GM12878 (cell line): ENCODE results near the gene AADAT. TPM values are rescaled to one million over a fixed set of nuclear protein-coding genes. Genes with fewer than 3 reads are reported as not detected.

Source experiments
- ATAC-seq: fragments of 200-7000 bp; cut with Tn5 transposase; 3 replicates; pipeline ENCODE4 v1.9.1; 2020; ENCODE audit warnings: mild to moderate bottlenecking, moderate library complexity
- BruUV-seq: library from RNA; stranded (reverse); fragments of 400-500 nt; replicated peaks from 2 replicates; lab custom pipeline; 2021; lab: Mats Ljungman, UMichigan
- CTCF ChIA-PET: fragments of 300-600 bp; sonication (Branson Sonifier 250); formaldehyde crosslinking; extraction: SDS; loops from one replicate; lab custom pipeline; 2021; ENCODE audit warnings: inconsistent platforms; lab: Yijun Ruan, JAX
- POLR2A ChIA-PET: fragments of 350-600 bp; formaldehyde crosslinking; extraction: SDS; loops from one replicate; lab custom pipeline; 2021; ENCODE audit warnings: inconsistent platforms; lab: Charles Lee
- RAD21 ChIA-PET: fragments of 300-600 bp; sonication (Branson Sonifier 250); formaldehyde crosslinking; loops from one replicate; lab custom pipeline; 2023; ENCODE audit warnings: antibody characterized with exemption; ENCODE audit not compliant: unreplicated experiment; lab: Charles Lee
- SMC1A ChIA-PET: fragments of 300-600 bp; sonication (Branson Sonifier 250); formaldehyde crosslinking; loops from one replicate; lab custom pipeline; 2023; ENCODE audit not compliant: unreplicated experiment, uncharacterized antibody; lab: Charles Lee
- DNase-seq: peaks from one replicate; pipeline ENCODE4 v3.0.0-alpha.2; 2011; ENCODE audit warnings: low read depth, low spot score
- FAIRE-seq: peaks from 3 replicates; lab custom pipeline; 2011; peaks lifted over from hg19 to GRCh38; lab: Jason Lieb, UNC
- H2AFZ ChIP-seq: 2 replicates; pipeline ENCODE4 v1.6.0; 2011; ENCODE audit warnings: low read depth, low read length, control low read depth; ENCODE audit not compliant: control insufficient read depth
- H3K27ac ChIP-seq: 2 replicates; pipeline ENCODE4 v1.5.1; 2011; ENCODE audit warnings: control low read depth; ENCODE audit not compliant: control insufficient read depth, insufficient read depth
- H3K27me3 ChIP-seq, 2 experiments: replicated peaks in 1 of 2; 2 replicates each; pipeline versions ENCODE4 v1.6.0 to v1.6.1; 2011; ENCODE audit warnings: low read length in 1 of 2; ENCODE audit not compliant: control insufficient read depth in 2 of 2, insufficient read depth in 2 of 2
- H3K36me3 ChIP-seq, 2 experiments: 2 replicates each; pipeline ENCODE4 v1.5.1; 2011; ENCODE audit warnings: low read length in 1 of 2; ENCODE audit not compliant: control insufficient read depth in 2 of 2, insufficient read depth in 2 of 2
- H3K4me1 ChIP-seq: 2 replicates; pipeline ENCODE4 v1.6.1; 2011; ENCODE audit warnings: mild to moderate bottlenecking, low read length, moderate library complexity, mixed read lengths; ENCODE audit not compliant: control insufficient read depth, insufficient read depth
- H3K4me2 ChIP-seq: 2 replicates; pipeline ENCODE4 v1.6.0; 2011; ENCODE audit warnings: control low read depth; ENCODE audit not compliant: control insufficient read depth, insufficient read depth
- H3K4me3 ChIP-seq: fragments of 200-600 bp; sonication (generic); 2 replicates; pipeline ENCODE4 v1.5.1; 2016
- H3K79me2 ChIP-seq: 2 replicates; pipeline ENCODE4 v1.6.0; 2011; ENCODE audit warnings: low read length; ENCODE audit not compliant: control insufficient read depth, insufficient read depth
- H3K9ac ChIP-seq: 2 replicates; pipeline ENCODE4 v1.8.0; 2011; ENCODE audit warnings: low read length, control low read depth, mixed read lengths; ENCODE audit not compliant: control insufficient read depth, insufficient read depth
- H3K9me3 ChIP-seq: replicated peaks from 3 replicates; pipeline ENCODE4 v1.5.1; 2011; ENCODE audit warnings: mild to moderate bottlenecking, low read length; ENCODE audit not compliant: control insufficient read depth, insufficient read depth
- H4K20me1 ChIP-seq: 2 replicates; pipeline ENCODE4 v1.6.0; 2011; ENCODE audit not compliant: control insufficient read depth, insufficient read depth
- FOXK2 ChIP-seq: fragments of 450-650 bp; IDR thresholded peaks from 2 replicates; pipeline ENCODE4 v1.6.1; 2017; ENCODE audit warnings: mild to moderate bottlenecking, moderate library complexity
- FOXM1 ChIP-seq: IDR thresholded peaks from 2 replicates; pipeline ENCODE4 v1.6.1; 2012; ENCODE audit warnings: low read depth, mild to moderate bottlenecking, inconsistent platforms, low read length, moderate library complexity
- JUND ChIP-seq: IDR thresholded peaks from 2 replicates; pipeline ENCODE4 v1.6.1; 2012; ENCODE audit warnings: low read depth, mild to moderate bottlenecking, low read length, improper control_type of control experiment, moderate library complexity
- MEF2B ChIP-seq: fragments of 450-650 bp; IDR thresholded peaks from 2 replicates; pipeline ENCODE4 v1.6.1; 2018; ENCODE audit warnings: mild to moderate bottlenecking, moderate library complexity; ENCODE audit not compliant: partially characterized antibody, poor library complexity, severe bottlenecking
- POLR2A ChIP-seq: IDR thresholded peaks from 2 replicates; pipeline ENCODE4 v1.6.1; 2011; ENCODE audit warnings: low read depth, mild to moderate bottlenecking, low read length
- RFX5 ChIP-seq: IDR thresholded peaks from 2 replicates; pipeline ENCODE4 v1.6.1; 2011; ENCODE audit warnings: low read depth, low read length, improper control_type of control experiment
- SMAD5 ChIP-seq: IDR thresholded peaks from 2 replicates; pipeline ENCODE4 v1.6.1; 2016; ENCODE audit warnings: antibody characterized with exemption, low read depth
- SRF ChIP-seq, 2 experiments: IDR thresholded peaks; 2 replicates each; pipeline ENCODE4 v1.6.1; 2011; ENCODE audit warnings: low read depth in 2 of 2, low read length in 2 of 2, mild to moderate bottlenecking in 1 of 2, moderate library complexity in 1 of 2
- TCF12 ChIP-seq: IDR thresholded peaks from 2 replicates; pipeline ENCODE4 v1.6.1; 2011; ENCODE audit warnings: low read depth, mild to moderate bottlenecking, low read length
- ZZZ3 ChIP-seq: IDR thresholded peaks from 2 replicates; pipeline ENCODE4 v1.6.1; 2011; ENCODE audit warnings: low read depth; ENCODE audit not compliant: control insufficient read depth, insufficient read length
- in situ Hi-C: fragments of 300-500 bp; cut with MboI; formaldehyde crosslinking; loops from 9 replicates; pipeline ENCODE4 v1.14.3; 2018; ENCODE audit warnings: mixed read lengths
- intact Hi-C: fragments of 100-400 bp; cut with micrococcal nuclease; formaldehyde crosslinking; loops from one replicate; pipeline ENCODE4 v1.14.2; 2022; ENCODE audit not compliant: unreplicated experiment
- polyA plus RNA-seq, 11 experiments: library from polyadenylated mRNA; depleted of rRNA in 4 of 11; unstranded in 6 of 11; stranded (reverse) in 5 of 11; fragments of >200 nt; fragmentation: Nextera tagmentation in 4 of 11; fragmentation: Illumina TruSeq in 1 of 11; extraction: Ambion mirVana in 4 of 11; extraction: Trizol in 1 of 11; gene quantifications; 1 replicate in 1 of 11; 2 replicates in 10 of 11; pipeline versions ENCODE4 v1.2.1 to v1.2.3, GENCODE V29; 2011 to 2016; ENCODE audit warnings: inconsistent platforms in 2 of 11, missing spikeins in 2 of 11, low read depth in 1 of 11
- total RNA-seq, 4 experiments: library from RNA; depleted of rRNA in 3 of 4; stranded (reverse); fragments of >200 nt in 3 of 4; fragmentation: Illumina TruSeq in 1 of 4; extraction: Trizol in 1 of 4; gene quantifications; 2 replicates each; pipeline versions ENCODE4 v1.2.1 to v1.2.3, GENCODE V29; 2013 to 2021

AADAT gene
- total and polyA plus RNA-seq, 10 of the 15 experiments (the other 5 are each of a cell fraction or from before 2014, with no cell fraction given): not detected

- H2AFZ ChIP-seq: no peak overlapping the region
- ATAC-seq: no peak
- no peak for DNase-seq
- no peaks in the 10 kb centered on the region for H3K27me3 ChIP-seq
- no TSS peak for BruUV-seq
- TF ChIP-seq SRF (IDR thresholded peaks at IDR 0.05; ENCODE audit: low read depth in 2 of 2, low read length in 2 of 2): no peak
- no peak for TF ChIP-seq SMAD5
- no peak for TF ChIP-seq JUND
- TF ChIP-seq MEF2B: no peak
- TF ChIP-seq, all 136 proteins: peak for 0
- in situ Hi-C loops (no loop called here), intact Hi-C loops (no loop called here)
- H4K20me1 ChIP-seq: no peaks in the 10 kb centered on the region
- CTCF ChIA-PET: no interaction called here
- H3K4me2 ChIP-seq: no peak overlapping the region
- SMC1A ChIA-PET: no interaction called here
- H3K27ac ChIP-seq: no peak overlapping the region
- H3K4me1 ChIP-seq: no peaks in the 10 kb centered on the region
- H3K79me2 ChIP-seq: no peaks in the 10 kb centered on the region
- H3K4me3 ChIP-seq: no peak overlapping the region
- no peaks in the 10 kb centered on the region for H3K9me3 ChIP-seq
- POLR2A ChIA-PET: no interaction called here
- no peak for FAIRE-seq
- H3K36me3 ChIP-seq: no peaks in the 10 kb centered on the region
- RAD21 ChIA-PET: no interaction called here
- H3K9ac ChIP-seq: no peak overlapping the region
Observed at GRCh38 chr4:170124406-170124805, 34.6 kb upstream of the AADAT start.

DNA sequence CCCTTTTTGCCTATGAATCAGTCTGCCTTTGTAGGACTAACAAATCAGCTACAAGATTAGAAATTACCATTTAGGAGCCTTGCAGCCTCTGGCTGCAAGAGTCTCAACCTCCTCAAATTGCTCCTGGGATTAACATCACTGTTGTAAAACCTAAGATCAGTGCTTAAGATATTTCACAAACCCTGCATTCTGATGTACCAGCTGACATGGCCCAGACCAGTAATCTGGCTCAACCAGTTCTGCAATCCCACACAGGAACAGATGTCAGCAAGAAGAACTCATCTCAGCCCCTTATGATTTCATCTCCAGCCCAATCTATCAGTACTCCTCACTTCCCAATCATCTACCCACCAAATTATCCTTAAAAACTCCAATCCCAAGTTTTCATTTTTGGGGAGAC lies 32.5 kb upstream of the AADAT start:
- no peak for TF ChIP-seq POLR2A
- TF ChIP-seq FOXK2: no peak
- no peak for TF ChIP-seq ZZZ3
- no peak for TF ChIP-seq RFX5
- TF ChIP-seq TCF12: no peak
- no peak for TF ChIP-seq FOXM1
- ChIA-PET RAD21 (no interaction called here), POLR2A (no interaction called here), CTCF (no interaction called here), SMC1A (interaction anchor here (0.7 kb wide), 1 partner anchor 16 kb away, joined by 3 read pairs; no protein-coding TSS in a partner anchor)
- Histone ChIP-seq H3K4me2 (no peak overlapping the region), H3K27ac (no peak overlapping the region), H3K36me3 (no peaks in the 10 kb centered on the region), H3K4me1 (no peaks in the 10 kb centered on the region), H3K4me3 (no peak overlapping the region), H3K9me3 (no peaks in the 10 kb centered on the region), H3K79me2 (no peaks in the 10 kb centered on the region), H4K20me1 (no peaks in the 10 kb centered on the region), H3K9ac (no peak overlapping the region), H3K27me3 (no peaks in the 10 kb centered on the region), H2AFZ (no peak overlapping the region)
- no peak for ATAC-seq
- FAIRE-seq: no peak
- in situ Hi-C loops: no loop called here
- intact Hi-C loops: no loop called here
- DNase-seq: no peak
- BruUV-seq: no TSS peak
